Nasal cavity respiratory epithelium epithelial cell of viscerocranial mucosa (primary cell): ENCODE data around the gene KREMEN2. TPM values are rescaled to one million over a fixed set of nuclear protein-coding genes. Genes with fewer than 3 reads are reported as not detected.

Source experiments
- total RNA-seq: library from RNA; depleted of rRNA; stranded (reverse); fragments of >200 nt; gene quantifications from 2 replicates; pipeline ENCODE4 v1.2.3, GENCODE V29; 2014

Gene KREMEN2
- 3.8 and 10.2 TPM in 2 replicates for total RNA-seq

GRCh38 chr16:2963723-2964474, at the start of gene KREMEN2:
Gene KREMEN2, plus strand, starts transcription at chr16:2964275. Its CDS starts 246 bp downstream, at chr16:2964521.

GRCh38 chr16:2968738-2969544, 4.9 kb downstream of the KREMEN2 start, which contains the start of gene PAQR4:
Gene PAQR4, plus strand, starts transcription at chr16:2969348. Its CDS starts 327 bp downstream, at chr16:2969675.

GRCh38 chr16:2980227-2981176, 16.4 kb downstream of the KREMEN2 start, which contains the start of gene PKMYT1:
Gene PKMYT1, minus strand, starts transcription at chr16:2980446. Its CDS starts 789 bp downstream, at chr16:2979657.

GRCh38 chr16:3012828-3013420, 48.8 kb downstream of the KREMEN2 start, which contains the start of gene CLDN9:
Gene CLDN9, plus strand, starts transcription at chr16:3012923. Its CDS starts 440 bp downstream, at chr16:3013363.

Other genes with a start within 250 kb of the KREMEN2 start
- 1.0 and 1.9 TPM in 2 replicates for gene PRSS27, start 244.1 kb upstream of the KREMEN2 start, total RNA-seq
- gene SRRM2, start 211.6 kb upstream of the KREMEN2 start, total RNA-seq, result 39.0 and 118 TPM in 2 replicates
- 180 and 232 TPM in 2 replicates for gene ELOB, start 187.0 kb upstream of the KREMEN2 start, total RNA-seq
- not detected in 2 replicates for gene PRSS33, start 176.7 kb upstream of the KREMEN2 start, total RNA-seq
- not detected in 2 replicates for gene PRSS41, start 165.8 kb upstream of the KREMEN2 start, total RNA-seq
- gene PRSS21, start 147.0 kb upstream of the KREMEN2 start, total RNA-seq, result 3.8 and 4.6 TPM in 2 replicates
- gene ZG16B, start 134.0 kb upstream of the KREMEN2 start, total RNA-seq, result 0.68 and 4.1 TPM in 2 replicates
- 7.5 and 54.4 TPM in 2 replicates for gene PRSS22, start 106.1 kb upstream of the KREMEN2 start, total RNA-seq
- gene FLYWCH2, start 81.1 kb upstream of the KREMEN2 start, total RNA-seq, result 52.8 and 69.7 TPM in 2 replicates
- 84.4 and 111 TPM in 2 replicates for gene FLYWCH1, start 52.3 kb upstream of the KREMEN2 start, total RNA-seq
- gene PAQR4, start 5.1 kb downstream of the KREMEN2 start, total RNA-seq, result 6.5 and 8.8 TPM in 2 replicates
- 0.34 and 0.50 TPM in 2 replicates for gene PKMYT1, start 16.2 kb downstream of the KREMEN2 start, total RNA-seq
- under 0.01 and 0.14 TPM in 2 replicates for gene CLDN9, start 48.6 kb downstream of the KREMEN2 start, total RNA-seq
- under 0.01 and 0.14 TPM in 2 replicates for gene CLDN6, start 53.9 kb downstream of the KREMEN2 start, total RNA-seq
- gene TNFRSF12A, start 56.1 kb downstream of the KREMEN2 start, total RNA-seq, result 279 and 421 TPM in 2 replicates
- 2.4 and 9.4 TPM in 2 replicates for gene HCFC1R1, start 59.7 kb downstream of the KREMEN2 start, total RNA-seq
- 14.4 and 23.2 TPM in 2 replicates for gene THOC6, start 59.8 kb downstream of the KREMEN2 start, total RNA-seq
- 23.3 and 27.3 TPM in 2 replicates for gene BICDL2, start 72.7 kb downstream of the KREMEN2 start, total RNA-seq
- 0.21 and 0.34 TPM in 2 replicates for gene MMP25, start 82.3 kb downstream of the KREMEN2 start, total RNA-seq
- gene IL32, start 101.4 kb downstream of the KREMEN2 start, total RNA-seq, result 1.7 and 32.1 TPM in 2 replicates
- gene ZSCAN10, start 135.0 kb downstream of the KREMEN2 start, total RNA-seq, result not detected in 2 replicates
- gene ZNF205, start 148.3 kb downstream of the KREMEN2 start, total RNA-seq, result 17.4 and 17.8 TPM in 2 replicates
- gene ZNF213, start 170.8 kb downstream of the KREMEN2 start, total RNA-seq, result 13.7 and 22.8 TPM in 2 replicates
- 0.14 TPM in 1 of 2 replicates, not detected in the other for gene OR1F1, start 223.9 kb downstream of the KREMEN2 start, total RNA-seq